ENCODE results near the gene MYO15B. TPM values are rescaled to one million over a fixed set of nuclear protein-coding genes. Genes with fewer than 3 reads are reported as not detected.

MYO15B gene
- total RNA-seq, 2 donors from 2014 or later = 210 to 462 TPM

DNA sequence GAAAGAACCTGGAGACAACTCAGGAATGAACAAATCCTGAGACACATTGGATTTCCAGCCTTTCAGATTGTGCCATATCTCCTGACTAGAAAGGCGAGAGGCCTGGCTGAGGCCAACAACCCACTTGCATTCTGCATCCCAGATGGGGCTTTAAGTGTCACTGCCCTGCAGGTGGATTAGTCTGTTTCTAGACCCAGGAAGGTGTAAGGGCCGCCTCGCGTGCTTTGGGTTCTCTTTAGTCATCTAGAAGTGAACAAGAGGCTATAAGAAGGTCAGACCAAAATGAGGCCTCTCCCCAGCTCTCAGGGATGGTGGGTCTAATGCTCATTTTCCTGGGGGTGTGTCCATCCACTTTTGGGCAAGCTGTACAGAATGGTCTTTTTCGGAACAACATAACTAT lies 84.4 kb downstream of the MYO15B start:
- Histone ChIP-seq H3K4me1 (no peaks in the 10 kb centered on the region), H3K9ac (ENCODE audit: low read depth in 2 of 2, low read length in 2 of 2) (no peak overlapping the region), H3K27ac (no peak overlapping the region), H3K27me3 (no peaks in the 10 kb centered on the region), H3K4me3 (no peak overlapping the region), H3K36me3 (peaks cover 16% of the 10 kb centered on the region), H3K9me3 (no peaks in the 10 kb centered on the region)
- intact Hi-C loops (cut with DNase I) = no loop called here
- TF ChIP-seq, protein P1, sequence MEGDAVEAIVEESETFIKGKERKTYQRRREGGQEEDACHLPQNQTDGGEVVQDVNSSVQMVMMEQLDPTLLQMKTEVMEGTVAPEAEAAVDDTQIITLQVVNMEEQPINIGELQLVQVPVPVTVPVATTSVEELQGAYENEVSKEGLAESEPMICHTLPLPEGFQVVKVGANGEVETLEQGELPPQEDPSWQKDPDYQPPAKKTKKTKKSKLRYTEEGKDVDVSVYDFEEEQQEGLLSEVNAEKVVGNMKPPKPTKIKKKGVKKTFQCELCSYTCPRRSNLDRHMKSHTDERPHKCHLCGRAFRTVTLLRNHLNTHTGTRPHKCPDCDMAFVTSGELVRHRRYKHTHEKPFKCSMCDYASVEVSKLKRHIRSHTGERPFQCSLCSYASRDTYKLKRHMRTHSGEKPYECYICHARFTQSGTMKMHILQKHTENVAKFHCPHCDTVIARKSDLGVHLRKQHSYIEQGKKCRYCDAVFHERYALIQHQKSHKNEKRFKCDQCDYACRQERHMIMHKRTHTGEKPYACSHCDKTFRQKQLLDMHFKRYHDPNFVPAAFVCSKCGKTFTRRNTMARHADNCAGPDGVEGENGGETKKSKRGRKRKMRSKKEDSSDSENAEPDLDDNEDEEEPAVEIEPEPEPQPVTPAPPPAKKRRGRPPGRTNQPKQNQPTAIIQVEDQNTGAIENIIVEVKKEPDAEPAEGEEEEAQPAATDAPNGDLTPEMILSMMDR (IDR thresholded peaks at IDR 0.05) = no peak
- no peak for DNase-seq

DNA sequence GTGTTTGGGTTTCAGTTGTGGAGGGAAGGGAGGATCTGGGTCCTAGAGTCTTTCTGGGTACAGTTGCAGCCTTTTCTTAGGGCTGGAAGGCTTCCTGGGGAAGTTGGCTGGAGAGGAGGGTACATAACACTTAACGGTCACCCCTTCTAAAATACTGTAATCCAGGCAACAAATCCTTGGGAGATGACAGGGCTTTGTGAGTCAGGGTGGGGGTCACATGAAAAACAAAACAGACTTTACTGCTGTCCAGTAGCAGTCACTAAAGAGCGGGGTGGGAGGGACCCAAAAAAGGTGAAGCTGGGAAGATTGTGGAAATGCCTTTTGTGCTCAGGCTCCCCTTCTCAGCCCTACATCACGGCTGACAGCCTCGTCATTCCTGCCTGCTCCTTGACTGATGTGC lies 85.9 kb downstream of the MYO15B start:
- intact Hi-C loops (cut with DNase I) = no loop called here
- TF ChIP-seq, protein P1 (IDR thresholded peaks at IDR 0.05) = no peak
- no peak overlapping the region for H3K4me3 ChIP-seq

More for the DNA sequence above, 85.9 kb downstream of the MYO15B start:
- no peaks in the 10 kb centered on the region for H3K9me3 ChIP-seq
- H3K27ac ChIP-seq = no peak overlapping the region
- no peak for DNase-seq
- no peaks in the 10 kb centered on the region for H3K27me3 ChIP-seq
- no peaks in the 10 kb centered on the region for H3K4me1 ChIP-seq
- peaks cover 16% of the 10 kb centered on the region for H3K36me3 ChIP-seq
- no peak overlapping the region for H3K9ac ChIP-seq (ENCODE audit: low read depth in 2 of 2, low read length in 2 of 2)

Other genes starting within 250 kb of the MYO15B start
- gene GRB2, start 182.1 kb upstream of the MYO15B start, total RNA-seq = 100 to 1,000 TPM; 117 to 126 TPM
- gene TMEM94, start 131.2 kb upstream of the MYO15B start, total RNA-seq = 10 to 100 TPM; 88.3 to 95.7 TPM
- 10 to 100 TPM; 26.5 to 28.6 TPM for gene CASKIN2, start 72.3 kb upstream of the MYO15B start, total RNA-seq
- 10 to 100 TPM; 29.7 to 50.7 TPM for gene TSEN54, start 71.3 kb upstream of the MYO15B start, total RNA-seq
- gene LLGL2, start 62.1 kb upstream of the MYO15B start, total RNA-seq = 100 to 1,000 TPM; 401 to 497 TPM
- 10 to 100 TPM in 1 of 2 donors, 1 to 10 TPM in 1; 5.1 to 39.9 TPM for gene SMIM5, start 45.6 kb downstream of the MYO15B start, total RNA-seq
- 10 to 100 TPM; 18.7 to 43.1 TPM for gene RECQL5, start 79.4 kb downstream of the MYO15B start, total RNA-seq
- gene SAP30BP, start 79.5 kb downstream of the MYO15B start, total RNA-seq = 10 to 100 TPM; 68.0 to 68.1 TPM
- 100 to 1,000 TPM; 267 to 272 TPM for gene ITGB4, start 133.7 kb downstream of the MYO15B start, total RNA-seq
- gene GALK1, start 177.4 kb downstream of the MYO15B start, total RNA-seq = 10 to 100 TPM; 21.3 to 23.6 TPM
- gene UNK, start 197.0 kb downstream of the MYO15B start, total RNA-seq = 10 to 100 TPM; 18.4 to 26.0 TPM

All from colonic mucosa (tissue), 4 donors.